Measurements from ENCODE around the gene NUF2.

DNA sequence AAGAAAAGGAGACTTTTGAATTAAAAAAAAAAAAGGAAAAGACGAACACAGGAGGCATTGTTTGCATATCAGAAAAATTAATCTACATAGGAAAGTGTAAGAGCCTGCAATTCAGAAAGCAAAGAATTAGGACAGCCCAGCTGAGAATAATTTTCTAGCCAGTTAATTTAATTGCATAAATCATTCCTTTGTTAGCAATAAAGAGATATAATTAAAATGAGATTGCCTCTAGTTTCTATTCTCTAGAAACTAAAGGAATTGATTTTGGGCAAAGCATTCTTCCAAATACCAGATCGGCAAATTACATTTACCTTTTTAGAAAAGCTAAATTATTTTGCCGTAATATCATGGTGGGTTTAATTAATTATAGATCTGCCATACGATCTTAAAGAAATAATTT, 46.0 kb downstream of the NUF2 start:
- TF ChIP-seq POLR2A (IDR thresholded peaks at IDR 0.05; ENCODE audit: extremely low read depth, insufficient read length) = no peak
- TF ChIP-seq, protein P1, sequence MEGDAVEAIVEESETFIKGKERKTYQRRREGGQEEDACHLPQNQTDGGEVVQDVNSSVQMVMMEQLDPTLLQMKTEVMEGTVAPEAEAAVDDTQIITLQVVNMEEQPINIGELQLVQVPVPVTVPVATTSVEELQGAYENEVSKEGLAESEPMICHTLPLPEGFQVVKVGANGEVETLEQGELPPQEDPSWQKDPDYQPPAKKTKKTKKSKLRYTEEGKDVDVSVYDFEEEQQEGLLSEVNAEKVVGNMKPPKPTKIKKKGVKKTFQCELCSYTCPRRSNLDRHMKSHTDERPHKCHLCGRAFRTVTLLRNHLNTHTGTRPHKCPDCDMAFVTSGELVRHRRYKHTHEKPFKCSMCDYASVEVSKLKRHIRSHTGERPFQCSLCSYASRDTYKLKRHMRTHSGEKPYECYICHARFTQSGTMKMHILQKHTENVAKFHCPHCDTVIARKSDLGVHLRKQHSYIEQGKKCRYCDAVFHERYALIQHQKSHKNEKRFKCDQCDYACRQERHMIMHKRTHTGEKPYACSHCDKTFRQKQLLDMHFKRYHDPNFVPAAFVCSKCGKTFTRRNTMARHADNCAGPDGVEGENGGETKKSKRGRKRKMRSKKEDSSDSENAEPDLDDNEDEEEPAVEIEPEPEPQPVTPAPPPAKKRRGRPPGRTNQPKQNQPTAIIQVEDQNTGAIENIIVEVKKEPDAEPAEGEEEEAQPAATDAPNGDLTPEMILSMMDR (IDR thresholded peaks at IDR 0.05; ENCODE audit: low read depth, low read length) = no peak
